GM23338 (cell line): ENCODE results near the gene CIAPIN1. TPM values are rescaled to one million over a fixed set of nuclear protein-coding genes. Genes with fewer than 3 reads are reported as not detected.

Experiments
- ATAC-seq: fragments of 200-7000 bp; cut with Tn5 transposase; 3 replicates; pipeline ENCODE4 v1.9.1; 2020
- DNase-seq: peaks from one replicate; pipeline ENCODE4 v3.0.0-alpha.2; 2015; ENCODE audit warnings: low spot score
- H2AFZ ChIP-seq: fragments of 200-600 bp; sonication (generic); 2 replicates; pipeline ENCODE4 v1.8.0; 2016; ENCODE audit warnings: antibody characterized with exemption, mild to moderate bottlenecking, moderate library complexity
- H3F3A ChIP-seq: fragments of 200-600 bp; sonication (generic); replicated peaks from 2 replicates; pipeline ENCODE4 v1.8.0; 2017; ENCODE audit warnings: antibody characterized with exemption, mixed run types, low read depth
- H3K27ac ChIP-seq: fragments of 200-600 bp; sonication (generic); 2 replicates; pipeline ENCODE4 v1.6.1; 2016; ENCODE audit warnings: low read depth
- H3K27me3 ChIP-seq: fragments of 200-600 bp; sonication (generic); 2 replicates; pipeline ENCODE4 v1.8.0; 2016; ENCODE audit warnings: mild to moderate bottlenecking, mixed run types, moderate library complexity; ENCODE audit not compliant: insufficient read depth
- H3K36me3 ChIP-seq: fragments of 200-600 bp; sonication (generic); 2 replicates; pipeline ENCODE4 v1.8.0; 2016; ENCODE audit warnings: mild to moderate bottlenecking; ENCODE audit not compliant: insufficient read depth
- H3K4me1 ChIP-seq: fragments of 200-600 bp; sonication (generic); 2 replicates; pipeline ENCODE4 v1.8.0; 2016; ENCODE audit warnings: mild to moderate bottlenecking, moderate library complexity; ENCODE audit not compliant: insufficient read depth
- H3K4me2 ChIP-seq: fragments of 200-600 bp; sonication (generic); 2 replicates; pipeline ENCODE4 v1.7.1; 2017; ENCODE audit warnings: mixed run types
- H3K4me3 ChIP-seq: fragments of 200-600 bp; sonication (generic); 2 replicates; pipeline ENCODE4 v1.6.1; 2016; ENCODE audit warnings: mixed run types
- H3K79me2 ChIP-seq: fragments of 200-600 bp; sonication (generic); replicated peaks from 2 replicates; pipeline ENCODE4 v1.8.0; 2017; ENCODE audit warnings: mild to moderate bottlenecking; ENCODE audit not compliant: insufficient read depth
- H3K9me2 ChIP-seq: fragments of 200-600 bp; sonication (generic); 2 replicates; pipeline ENCODE4 v1.8.0; 2017; ENCODE audit not compliant: insufficient read depth
- H4K20me1 ChIP-seq: fragments of 200-600 bp; sonication (generic); replicated peaks from 2 replicates; pipeline ENCODE4 v1.8.0; 2017; ENCODE audit warnings: mild to moderate bottlenecking; ENCODE audit not compliant: insufficient read depth
- H3K27ac Mint-ChIP-seq: 2 replicates; pipeline ENCODE4 v1.8.0; 2020; ENCODE audit warnings: inconsistent platforms, mild to moderate bottlenecking, moderate library complexity, mixed read lengths
- H3K27me3 Mint-ChIP-seq: 3 replicates; pipeline ENCODE4 v1.8.0; 2022; ENCODE audit warnings: low read depth, mild to moderate bottlenecking, moderate library complexity, mixed read lengths, inconsistent platforms; ENCODE audit not compliant: insufficient read depth, poor library complexity
- H3K36me3 Mint-ChIP-seq: 3 replicates; pipeline ENCODE4 v1.8.0; 2021; ENCODE audit warnings: low read depth, mild to moderate bottlenecking, inconsistent platforms, moderate library complexity, mixed read lengths
- H3K4me1 Mint-ChIP-seq: 3 replicates; pipeline ENCODE4 v1.8.0; 2020; ENCODE audit warnings: mild to moderate bottlenecking, inconsistent platforms, mixed read lengths
- H3K4me3 Mint-ChIP-seq: 3 replicates; pipeline ENCODE4 v1.8.0; 2021; ENCODE audit warnings: moderate library complexity, mild to moderate bottlenecking, inconsistent platforms, mixed read lengths
- H3K9me3 Mint-ChIP-seq: 3 replicates; pipeline ENCODE4 v1.8.0; 2020; ENCODE audit warnings: moderate library complexity, mild to moderate bottlenecking, inconsistent platforms, mixed read lengths
- EZH2 ChIP-seq: fragments of 200-600 bp; sonication (generic); IDR thresholded peaks from one replicate; pipeline ENCODE4 v1.8.0; 2017; ENCODE audit warnings: antibody characterized with exemption, mild to moderate bottlenecking, low read depth; ENCODE audit not compliant: unreplicated experiment
- NANOG ChIP-seq: IDR thresholded peaks from 2 replicates; pipeline ENCODE4 v1.6.1; 2016; ENCODE audit warnings: antibody characterized with exemption, borderline replicate concordance
- ZNF114 ChIP-seq: fragments of 250-450 bp; sonication (Bioruptor Pico); IDR thresholded peaks from 2 replicates; pipeline ENCODE4 v1.5.0; 2020; ENCODE audit warnings: mild to moderate bottlenecking, moderate library complexity
- ZNF331 ChIP-seq: fragments of 250-450 bp; sonication (Bioruptor Pico); IDR thresholded peaks from 2 replicates; pipeline ENCODE4 v1.5.0; 2020; ENCODE audit warnings: low read depth, mild to moderate bottlenecking, moderate library complexity
- polyA plus RNA-seq: library from polyadenylated mRNA; unstranded; fragments of >200 nt; fragmentation: Nextera tagmentation; extraction: Ambion mirVana; gene quantifications from 2 replicates; pipeline ENCODE4 v1.2.1, GENCODE V29; 2016
- total RNA-seq: library from RNA; depleted of rRNA; stranded (reverse); fragments of >200 nt; shearing (Covaris generic); gene quantifications from 2 replicates; pipeline ENCODE4 v1.2.3, GENCODE V29; 2014
- TF ChIP-seq, protein P1 (sequence below): IDR thresholded peaks from one replicate; pipeline ENCODE4 v1.6.1; 2018; ENCODE audit warnings: antibody characterized with exemption; ENCODE audit not compliant: unreplicated experiment
- TF ChIP-seq, protein P2 (sequence below): IDR thresholded peaks from 2 replicates; pipeline ENCODE4 v1.6.1; 2016; ENCODE audit warnings: antibody characterized with exemption

The CIAPIN1 gene
- total and polyA plus RNA-seq, 2 experiments from 2014 or later, result 36.5 to 75.4 TPM

DNA sequence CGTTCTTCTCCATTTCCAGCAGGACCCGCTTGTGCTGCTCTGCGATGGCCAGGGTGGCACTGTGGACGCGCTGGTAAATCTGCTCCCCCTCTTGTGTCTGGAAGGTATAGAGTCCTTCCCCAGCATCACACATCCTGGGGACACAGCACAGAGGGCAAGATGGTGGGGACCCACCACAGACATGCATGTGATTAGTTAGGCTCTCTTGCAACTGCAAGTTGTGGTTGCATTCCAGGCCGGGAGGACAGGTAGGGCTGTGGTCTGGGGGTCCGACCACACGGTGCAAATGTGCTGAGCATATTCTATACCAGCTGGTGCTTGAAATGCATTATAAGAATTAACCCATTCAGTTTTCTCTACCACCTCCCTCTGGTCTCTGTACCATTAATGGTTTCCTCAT is 26.7 kb upstream of the CIAPIN1 start (continued):
- TF ChIP-seq, protein P1, sequence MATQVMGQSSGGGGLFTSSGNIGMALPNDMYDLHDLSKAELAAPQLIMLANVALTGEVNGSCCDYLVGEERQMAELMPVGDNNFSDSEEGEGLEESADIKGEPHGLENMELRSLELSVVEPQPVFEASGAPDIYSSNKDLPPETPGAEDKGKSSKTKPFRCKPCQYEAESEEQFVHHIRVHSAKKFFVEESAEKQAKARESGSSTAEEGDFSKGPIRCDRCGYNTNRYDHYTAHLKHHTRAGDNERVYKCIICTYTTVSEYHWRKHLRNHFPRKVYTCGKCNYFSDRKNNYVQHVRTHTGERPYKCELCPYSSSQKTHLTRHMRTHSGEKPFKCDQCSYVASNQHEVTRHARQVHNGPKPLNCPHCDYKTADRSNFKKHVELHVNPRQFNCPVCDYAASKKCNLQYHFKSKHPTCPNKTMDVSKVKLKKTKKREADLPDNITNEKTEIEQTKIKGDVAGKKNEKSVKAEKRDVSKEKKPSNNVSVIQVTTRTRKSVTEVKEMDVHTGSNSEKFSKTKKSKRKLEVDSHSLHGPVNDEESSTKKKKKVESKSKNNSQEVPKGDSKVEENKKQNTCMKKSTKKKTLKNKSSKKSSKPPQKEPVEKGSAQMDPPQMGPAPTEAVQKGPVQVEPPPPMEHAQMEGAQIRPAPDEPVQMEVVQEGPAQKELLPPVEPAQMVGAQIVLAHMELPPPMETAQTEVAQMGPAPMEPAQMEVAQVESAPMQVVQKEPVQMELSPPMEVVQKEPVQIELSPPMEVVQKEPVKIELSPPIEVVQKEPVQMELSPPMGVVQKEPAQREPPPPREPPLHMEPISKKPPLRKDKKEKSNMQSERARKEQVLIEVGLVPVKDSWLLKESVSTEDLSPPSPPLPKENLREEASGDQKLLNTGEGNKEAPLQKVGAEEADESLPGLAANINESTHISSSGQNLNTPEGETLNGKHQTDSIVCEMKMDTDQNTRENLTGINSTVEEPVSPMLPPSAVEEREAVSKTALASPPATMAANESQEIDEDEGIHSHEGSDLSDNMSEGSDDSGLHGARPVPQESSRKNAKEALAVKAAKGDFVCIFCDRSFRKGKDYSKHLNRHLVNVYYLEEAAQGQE, result no peak
- TF ChIP-seq EZH2 (no peak), NANOG (no peak)
- TF ChIP-seq, protein P2, sequence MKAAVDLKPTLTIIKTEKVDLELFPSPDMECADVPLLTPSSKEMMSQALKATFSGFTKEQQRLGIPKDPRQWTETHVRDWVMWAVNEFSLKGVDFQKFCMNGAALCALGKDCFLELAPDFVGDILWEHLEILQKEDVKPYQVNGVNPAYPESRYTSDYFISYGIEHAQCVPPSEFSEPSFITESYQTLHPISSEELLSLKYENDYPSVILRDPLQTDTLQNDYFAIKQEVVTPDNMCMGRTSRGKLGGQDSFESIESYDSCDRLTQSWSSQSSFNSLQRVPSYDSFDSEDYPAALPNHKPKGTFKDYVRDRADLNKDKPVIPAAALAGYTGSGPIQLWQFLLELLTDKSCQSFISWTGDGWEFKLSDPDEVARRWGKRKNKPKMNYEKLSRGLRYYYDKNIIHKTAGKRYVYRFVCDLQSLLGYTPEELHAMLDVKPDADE, result no peak

DNA sequence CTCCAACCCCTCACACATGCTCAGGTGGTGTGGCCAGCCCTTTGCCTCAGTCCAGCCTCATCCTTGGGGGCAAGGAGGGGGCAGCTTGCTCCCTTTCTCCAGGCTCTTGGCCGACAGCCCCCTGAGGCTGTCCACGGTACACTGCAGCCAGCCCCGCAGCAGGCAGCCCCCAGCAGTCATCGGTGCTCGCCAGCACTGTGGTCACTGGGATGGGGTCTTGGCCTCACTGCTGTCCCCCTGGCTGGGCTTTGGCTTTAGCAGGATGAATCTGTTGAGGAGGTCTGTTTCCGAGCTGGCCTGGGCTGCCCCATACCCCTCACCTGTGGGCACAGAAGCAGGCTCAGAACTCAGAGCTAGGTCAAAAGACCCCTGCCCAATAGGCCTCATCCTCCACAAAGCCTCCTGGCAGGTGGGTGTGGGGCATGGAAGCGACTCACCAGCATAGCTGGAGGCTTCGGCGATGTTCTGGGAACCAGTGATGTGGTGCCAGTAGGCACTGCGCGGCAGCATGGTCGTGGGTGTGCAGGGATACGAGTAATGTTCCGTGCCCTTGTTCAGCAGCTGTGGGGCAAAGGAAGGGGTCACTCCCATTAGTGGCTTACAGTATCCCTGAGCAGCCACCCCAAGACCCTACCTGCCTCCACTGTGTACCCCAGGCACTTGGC is 26.1 kb upstream of the CIAPIN1 start:
- Mint-ChIP-seq H3K36me3 (peaks cover 40% of the 10 kb centered on the region), H3K27me3 (peaks cover 14% of the 10 kb centered on the region), H3K9me3 (no peaks in the 10 kb centered on the region), H3K4me3 (no peak overlapping the region), H3K4me1 (peaks cover 63% of the 10 kb centered on the region), H3K27ac (peak overlapping the region; percentile 56; the same call in 1 of the 2 replicates)
- Histone ChIP-seq H3K36me3 (peaks cover 19% of the 10 kb centered on the region), H3K4me3 (no peak overlapping the region), H3F3A (peaks cover 12% of the 10 kb centered on the region; the same call in 1 of the 2 replicates), H3K4me2 (no peak overlapping the region), H3K79me2 (peaks cover under 1% of the 10 kb centered on the region; the same call in 1 of the 2 replicates), H3K27ac (peak overlapping the region; percentile 81; the same call in 1 of the 2 replicates), H4K20me1 (peaks cover 3% of the 10 kb centered on the region; the same call in 1 of the 2 replicates), H2AFZ (no peak overlapping the region), H3K9me2 (no peaks in the 10 kb centered on the region), H3K27me3 (no peaks in the 10 kb centered on the region), H3K4me1 (peaks cover 47% of the 10 kb centered on the region)
- ATAC-seq, result no peak
- TF ChIP-seq ZNF114 (CRISPR knock-in tag), result no peak
- no peak for DNase-seq

DNA sequence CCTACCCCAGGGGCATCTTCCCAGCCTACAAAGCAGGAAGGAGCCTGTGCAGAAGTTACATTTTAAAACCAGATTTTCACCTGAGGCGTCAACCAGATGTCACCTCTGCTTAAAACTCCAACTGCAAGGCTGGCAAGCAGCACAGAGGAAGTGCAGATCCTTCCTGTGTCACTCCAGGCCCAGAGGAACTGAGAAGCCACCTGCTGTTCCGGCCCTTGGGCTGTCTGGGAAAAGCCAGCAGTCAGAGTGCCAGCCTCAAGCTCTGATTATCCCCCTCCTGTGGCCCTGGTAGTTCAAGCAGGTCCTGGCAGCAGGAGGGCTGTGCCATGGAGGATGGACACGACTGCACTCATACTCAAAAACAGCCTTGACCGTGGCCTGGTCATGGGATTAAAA is 25.5 kb upstream of the CIAPIN1 start:
- H3K27me3 Mint-ChIP-seq, result peaks cover 13% of the 10 kb centered on the region
- peak overlapping the region; percentile 65 for H3K4me2 ChIP-seq
- H3K27ac Mint-ChIP-seq, result peak overlapping the region; percentile 87

More for the DNA sequence above, 25.5 kb upstream of the CIAPIN1 start:
- Histone ChIP-seq H2AFZ (no peak overlapping the region), H3K9me2 (no peaks in the 10 kb centered on the region), H3K27me3 (no peaks in the 10 kb centered on the region), H3K79me2 (peaks cover 3% of the 10 kb centered on the region; the same call in 1 of the 2 replicates), H4K20me1 (peaks cover 6% of the 10 kb centered on the region; the same call in 1 of the 2 replicates), H3K4me3 (peak overlapping the region; percentile 0; the same call in 1 of the 2 replicates), H3K27ac (peak overlapping the region; percentile 81), H3K4me1 (peaks cover 47% of the 10 kb centered on the region), H3F3A (peaks cover 12% of the 10 kb centered on the region; the same call in 1 of the 2 replicates), H3K36me3 (peaks cover 24% of the 10 kb centered on the region)
- ATAC-seq, result peak; percentile 6
- H3K4me3 Mint-ChIP-seq, result no peak overlapping the region
- H3K9me3 Mint-ChIP-seq, result no peaks in the 10 kb centered on the region
- DNase-seq, result peak; percentile 55
- TF ChIP-seq ZNF331 (CRISPR knock-in tag) (no peak), NANOG (no peak)
- TF ChIP-seq, protein P2, result no peak
- H3K36me3 Mint-ChIP-seq, result peaks cover 46% of the 10 kb centered on the region
- peaks cover 57% of the 10 kb centered on the region for H3K4me1 Mint-ChIP-seq
